ENCODE data around the gene PAPSS2. TPM values are rescaled to one million over a fixed set of nuclear protein-coding genes. Genes with fewer than 3 reads are reported as not detected.
A peak's percentile ranks its signal among the peaks of the same experiment; 100 is the strongest.
"Not testable (repeated sequence)": the region's sequence is repeated elsewhere in the genome, so short reads cannot be mapped to it uniquely, and the experiment has no call there.

Gene PAPSS2
- total RNA-seq, 1 donor from 2014 or later, result 140 TPM

DNA sequence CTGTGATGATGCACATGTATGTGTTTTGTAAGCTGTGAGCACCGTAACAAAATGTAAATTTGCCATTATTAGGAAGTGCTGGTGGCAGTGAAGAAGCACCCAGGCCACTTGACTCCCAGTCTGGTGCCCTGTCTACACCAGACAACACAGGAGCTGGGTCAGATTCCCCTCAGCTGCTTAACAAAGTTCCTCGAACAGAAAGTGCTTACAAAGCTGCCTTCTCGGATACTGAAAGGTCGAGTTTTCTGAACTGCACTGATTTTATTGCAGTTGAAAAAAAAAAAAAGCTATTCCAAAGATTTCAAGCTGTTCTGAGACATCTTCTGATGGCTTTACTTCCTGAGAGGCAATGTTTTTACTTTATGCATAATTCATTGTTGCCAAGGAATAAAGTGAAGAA is 87.2 kb downstream of the PAPSS2 start:
- no peak for DNase-seq (ENCODE audit: low read depth in 2 of 2)

DNA sequence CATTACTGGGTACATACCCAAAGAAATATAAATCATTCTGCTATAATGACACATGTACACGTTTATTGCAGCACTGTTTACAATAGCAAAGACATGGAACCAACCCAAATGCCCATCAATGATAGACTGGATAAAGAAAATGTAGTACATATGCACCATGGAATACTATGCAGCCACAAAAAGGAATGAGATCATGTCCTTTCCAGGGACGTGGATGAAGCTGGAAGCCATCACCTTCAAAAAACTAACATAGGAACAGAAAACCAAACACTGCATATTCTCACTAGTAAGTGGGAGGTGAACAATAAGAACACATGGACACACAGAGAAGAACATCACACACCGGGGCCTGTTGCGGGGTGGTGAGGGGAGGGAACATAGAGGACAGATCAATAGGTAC is 88.6 kb downstream of the PAPSS2 start:
- DNase-seq (ENCODE audit: low read depth in 2 of 2), result not testable (repeated sequence)

DNA sequence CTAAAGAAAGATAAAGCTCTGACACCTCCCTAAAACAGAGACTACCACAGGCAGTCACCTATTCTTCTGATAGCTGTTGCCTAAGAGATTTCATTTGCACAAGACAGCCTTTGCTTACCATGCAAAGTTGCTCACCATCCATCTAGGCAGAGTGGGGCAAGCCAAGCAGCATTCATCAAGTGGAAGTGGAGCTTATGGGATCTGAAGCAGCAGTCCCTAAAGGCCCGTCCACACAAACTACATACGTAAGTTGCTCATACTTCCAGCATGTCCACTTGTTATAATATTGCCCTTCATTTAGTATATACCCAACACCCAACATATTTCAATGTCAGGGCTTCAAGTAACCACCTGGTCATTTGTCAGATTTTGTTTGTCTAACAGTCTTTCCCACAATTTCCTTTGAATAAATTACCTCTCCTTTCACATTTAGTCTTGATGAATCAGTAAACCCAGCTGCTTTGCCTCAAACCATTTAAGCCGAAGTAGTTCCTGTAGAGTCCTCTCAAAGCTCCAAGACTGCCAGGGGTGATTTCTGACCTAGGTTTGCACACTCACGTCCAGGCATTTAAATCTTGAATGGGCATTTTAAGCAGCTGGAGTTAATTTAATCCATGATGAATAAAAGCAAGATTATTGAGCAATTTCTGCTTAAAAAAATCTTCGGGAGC is 90.5 kb downstream of the PAPSS2 start:
- DNase-seq (ENCODE audit: low read depth in 2 of 2), result peak in 1 of 2 donors; percentile 63

DNA sequence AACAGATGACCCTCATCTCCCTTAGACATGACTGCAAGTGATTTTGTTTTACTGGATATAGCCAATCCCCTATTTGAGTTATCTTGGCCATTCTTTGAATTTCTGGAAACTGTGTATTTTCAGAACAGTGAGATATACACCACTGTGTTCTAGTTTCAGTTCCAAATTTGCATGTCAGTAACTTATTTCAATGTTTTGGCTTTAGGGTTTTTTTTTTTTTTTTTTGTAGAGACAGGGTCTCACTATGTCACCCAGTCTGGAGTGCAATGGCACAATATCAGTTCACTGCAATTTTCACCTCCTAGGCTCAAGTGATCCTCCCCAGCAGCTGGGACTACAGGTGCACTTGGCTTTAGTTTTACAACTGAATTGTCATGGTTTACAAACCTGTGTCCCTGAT is 91.1 kb downstream of the PAPSS2 start:
- DNase-seq (ENCODE audit: low read depth in 2 of 2), result no peak

DNA sequence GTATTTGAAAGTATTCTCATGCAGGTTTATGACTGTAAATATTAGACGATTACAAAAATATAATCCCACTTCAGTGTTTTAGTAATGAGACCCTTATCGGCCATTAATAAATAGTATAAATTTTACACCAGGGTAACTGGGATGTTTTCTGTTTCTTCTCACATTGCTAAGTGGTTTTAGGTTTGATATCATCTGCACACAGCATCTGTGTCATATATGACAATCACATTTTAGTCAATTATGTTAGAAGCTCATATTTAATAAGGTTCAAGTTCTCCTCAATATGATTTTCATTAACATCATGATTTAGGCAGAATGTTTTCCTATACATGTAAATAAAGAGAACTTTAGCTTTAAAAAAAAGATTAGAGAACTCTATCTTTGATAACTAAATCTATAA is 91.6 kb downstream of the PAPSS2 start:
- DNase-seq (ENCODE audit: low read depth in 2 of 2), result no peak

DNA sequence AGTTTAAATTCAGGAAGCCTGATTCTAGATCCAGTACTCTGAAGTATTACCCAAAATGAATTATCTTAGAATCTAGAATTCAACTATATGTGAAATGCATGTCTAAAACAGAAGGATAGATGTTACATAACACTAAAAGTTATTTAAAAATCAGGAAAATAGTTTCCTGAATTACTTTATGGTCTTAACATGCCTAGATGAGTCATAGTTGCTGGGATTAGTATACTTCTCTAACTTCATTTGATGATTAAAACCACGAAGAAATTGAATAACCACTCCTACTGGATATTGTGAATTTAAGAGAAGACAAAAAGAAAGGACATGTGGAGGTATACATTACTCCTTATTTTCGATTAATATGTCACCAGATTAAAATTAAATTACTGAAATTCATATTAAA is 92.9 kb downstream of the PAPSS2 start:
- DNase-seq (ENCODE audit: low read depth in 2 of 2), result peak in 1 of 2 donors; percentile 54

DNA sequence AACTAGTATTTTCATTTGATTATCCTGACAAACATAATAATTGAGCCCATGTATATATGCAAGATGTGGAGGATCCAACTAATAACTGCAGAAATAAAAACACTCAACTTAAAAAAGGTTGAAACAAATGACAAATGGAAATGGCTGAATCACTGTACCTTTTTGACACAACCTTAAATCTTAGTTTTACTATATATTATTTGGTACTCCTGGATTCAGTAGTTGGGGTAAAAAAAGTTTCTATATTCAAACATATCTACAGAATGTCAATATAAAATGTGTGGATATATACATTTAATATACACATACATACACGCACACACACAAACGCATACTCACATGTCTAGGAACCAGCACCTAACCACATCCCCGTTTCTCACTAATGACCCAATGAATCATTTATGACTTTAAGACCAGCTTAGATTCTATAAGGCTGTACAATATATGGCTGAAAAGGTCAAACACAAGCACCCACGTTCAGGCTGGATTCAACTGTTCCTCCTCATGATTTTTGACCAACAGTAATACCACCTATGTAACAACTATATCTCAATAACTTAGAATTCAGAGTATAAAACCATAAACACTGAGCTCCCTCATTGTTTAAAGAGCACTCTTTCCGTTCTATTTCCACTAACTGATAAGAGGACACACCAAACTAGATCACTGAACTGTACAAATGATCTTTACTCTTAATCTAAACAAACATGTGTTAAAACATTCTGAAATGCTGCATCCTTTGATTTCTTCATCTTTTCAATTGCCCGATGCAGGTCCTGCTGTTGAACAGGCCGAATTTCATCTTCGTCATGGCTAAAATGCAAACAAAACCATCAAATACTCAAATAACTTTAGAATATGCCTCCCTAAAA is 94.6 kb downstream of the PAPSS2 start:
- DNase-seq (ENCODE audit: low read depth in 2 of 2), result no peak

DNA sequence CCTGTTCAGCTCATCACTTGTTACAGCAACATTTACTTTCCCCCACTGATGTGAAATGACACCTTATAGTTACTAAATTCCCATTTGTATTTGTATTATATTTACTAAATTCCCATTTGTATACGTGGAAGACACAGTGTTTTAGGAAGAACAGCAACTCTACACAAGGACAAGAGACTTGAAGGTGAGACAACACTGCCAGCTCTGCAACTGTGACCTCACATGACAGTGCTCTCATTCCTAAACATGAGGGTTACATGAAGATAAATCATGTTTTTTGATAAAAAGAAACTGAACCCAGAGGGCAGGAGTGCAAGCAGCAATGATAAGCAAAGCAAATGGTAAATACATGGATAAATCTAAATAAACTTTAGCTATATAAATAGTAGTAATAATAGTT is 98.0 kb downstream of the PAPSS2 start:
- no peak for DNase-seq (ENCODE audit: low read depth in 2 of 2)

DNA sequence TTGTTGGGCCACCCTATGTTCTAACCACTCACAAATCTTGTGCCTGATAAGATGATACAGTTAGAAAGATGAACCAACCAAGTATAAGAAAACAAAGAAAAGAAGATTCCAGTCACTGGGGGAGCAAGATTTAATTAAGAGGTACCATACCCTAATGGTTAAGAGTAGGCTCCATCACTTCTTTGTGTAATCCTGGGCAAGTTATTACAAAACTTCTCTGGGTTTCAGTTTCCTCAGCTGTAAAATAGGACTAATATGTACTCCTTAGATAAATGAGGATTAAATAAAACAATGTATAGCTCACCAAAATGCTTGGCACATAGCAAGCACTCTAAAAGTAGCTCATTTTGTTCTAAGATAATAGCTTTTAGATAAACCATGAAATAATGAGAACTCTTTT is 99.9 kb downstream of the PAPSS2 start:
- no peak for DNase-seq (ENCODE audit: low read depth in 2 of 2)

DNA sequence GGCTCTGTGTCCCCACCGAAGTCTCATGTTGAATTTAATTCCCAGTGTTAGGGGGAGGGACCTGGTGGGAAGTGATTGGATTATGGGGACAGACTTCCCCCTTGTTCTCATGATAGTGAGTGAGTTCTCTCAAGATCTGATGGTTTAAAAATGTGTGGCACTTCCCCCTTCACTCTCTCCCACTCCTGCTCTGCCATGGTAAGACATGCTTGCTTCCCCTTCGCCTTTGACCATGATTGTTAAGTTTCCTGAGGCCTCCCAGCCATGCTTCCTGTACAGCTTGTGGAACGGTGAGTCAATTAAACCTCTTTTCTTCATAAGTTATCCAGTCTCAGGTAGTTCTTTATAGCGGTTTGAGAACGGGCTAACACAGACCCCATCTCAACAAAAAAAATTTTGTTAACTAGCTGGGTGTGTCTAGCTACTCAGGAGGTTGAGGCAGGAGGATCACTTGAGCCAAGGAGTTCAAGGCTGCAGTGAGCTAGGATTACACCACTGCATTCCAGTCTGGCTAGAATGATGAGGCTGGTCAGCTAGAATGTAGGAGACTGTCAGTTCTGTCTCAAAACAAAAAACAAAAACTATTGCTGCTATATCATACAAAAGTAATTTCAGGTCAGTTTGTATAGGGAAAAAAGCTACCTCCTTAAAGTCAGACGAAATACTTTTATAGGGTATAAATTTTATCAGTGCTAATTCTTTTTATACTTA is 100.7 kb downstream of the PAPSS2 start:
- peak; percentile 40 to 93 for DNase-seq (ENCODE audit: low read depth in 2 of 2)

DNA sequence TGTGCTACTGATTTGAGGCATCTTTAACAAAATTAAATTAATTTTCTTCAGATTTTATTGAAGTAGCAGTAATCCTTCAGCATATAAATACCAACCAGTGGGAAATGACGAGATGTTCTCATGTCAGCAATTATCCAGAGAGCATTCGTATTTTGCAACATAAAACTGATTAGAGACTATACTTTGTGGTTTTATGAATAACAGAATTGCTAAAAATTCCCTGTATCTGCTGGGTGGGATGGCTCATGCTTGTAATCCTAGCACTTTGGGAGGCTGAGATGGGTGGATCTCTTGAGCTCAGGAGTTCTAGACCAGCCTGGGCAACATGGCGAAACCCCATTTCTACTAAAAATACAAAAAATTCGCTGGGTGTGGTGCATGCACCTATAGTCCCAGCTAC is 101.5 kb downstream of the PAPSS2 start:
- no peak for DNase-seq (ENCODE audit: low read depth in 2 of 2)

DNA sequence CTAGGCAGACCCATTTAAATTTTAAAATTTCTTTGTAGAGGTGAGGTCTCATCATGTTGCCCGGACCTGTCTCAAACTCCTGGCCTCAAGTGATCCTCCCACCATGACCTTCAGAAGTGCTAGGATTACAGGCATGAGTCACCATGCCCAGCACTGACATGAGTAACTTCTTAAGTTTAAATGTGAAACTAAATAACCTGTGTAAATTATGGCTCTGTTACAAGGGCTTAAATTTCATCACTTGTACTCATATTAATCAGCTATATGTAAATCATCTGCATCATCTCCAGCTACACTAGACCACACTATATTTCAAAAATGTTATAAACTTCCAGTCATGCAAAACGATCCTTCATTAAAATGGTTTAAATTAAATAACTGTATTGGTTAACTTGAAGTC is 102.2 kb downstream of the PAPSS2 start:
- DNase-seq (ENCODE audit: low read depth in 2 of 2), result peak in 1 of 2 donors; percentile 84

DNA sequence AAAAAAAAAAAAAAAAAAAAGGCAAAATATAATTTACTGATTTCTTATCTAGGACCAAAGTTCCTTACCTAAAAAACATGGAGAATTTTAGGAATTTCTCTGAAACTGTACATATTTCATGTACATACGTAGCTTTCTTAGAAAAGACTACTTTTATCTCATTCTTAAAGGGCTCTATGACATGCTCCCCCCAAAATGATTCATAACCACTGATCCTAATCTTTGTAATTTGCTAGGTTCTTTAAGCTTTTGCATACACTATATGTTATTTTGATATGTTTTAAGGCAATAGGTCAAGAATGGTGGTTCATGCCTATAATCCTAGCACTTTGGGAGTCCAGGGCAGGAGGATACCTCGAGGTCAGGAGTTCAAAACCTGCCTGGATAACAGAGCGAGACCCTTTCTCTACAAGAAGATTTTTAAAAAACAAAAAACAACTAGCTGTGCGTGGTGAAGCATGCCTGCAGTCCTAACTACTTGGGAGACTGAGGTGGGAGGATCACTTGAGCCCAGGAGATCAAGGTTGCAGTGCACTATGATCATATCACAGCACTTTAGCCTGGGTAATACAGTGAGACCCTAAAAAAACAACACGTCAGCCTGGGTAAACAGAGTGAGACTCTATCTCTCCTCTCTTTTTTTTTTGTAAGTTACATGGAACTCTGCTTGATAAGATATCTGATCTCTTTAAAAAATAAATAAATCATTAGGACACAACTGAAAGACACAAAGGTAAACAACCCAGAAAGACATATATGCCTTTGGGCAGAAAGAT is 103.6 kb downstream of the PAPSS2 start:
- DNase-seq (ENCODE audit: low read depth in 2 of 2), result no peak

DNA sequence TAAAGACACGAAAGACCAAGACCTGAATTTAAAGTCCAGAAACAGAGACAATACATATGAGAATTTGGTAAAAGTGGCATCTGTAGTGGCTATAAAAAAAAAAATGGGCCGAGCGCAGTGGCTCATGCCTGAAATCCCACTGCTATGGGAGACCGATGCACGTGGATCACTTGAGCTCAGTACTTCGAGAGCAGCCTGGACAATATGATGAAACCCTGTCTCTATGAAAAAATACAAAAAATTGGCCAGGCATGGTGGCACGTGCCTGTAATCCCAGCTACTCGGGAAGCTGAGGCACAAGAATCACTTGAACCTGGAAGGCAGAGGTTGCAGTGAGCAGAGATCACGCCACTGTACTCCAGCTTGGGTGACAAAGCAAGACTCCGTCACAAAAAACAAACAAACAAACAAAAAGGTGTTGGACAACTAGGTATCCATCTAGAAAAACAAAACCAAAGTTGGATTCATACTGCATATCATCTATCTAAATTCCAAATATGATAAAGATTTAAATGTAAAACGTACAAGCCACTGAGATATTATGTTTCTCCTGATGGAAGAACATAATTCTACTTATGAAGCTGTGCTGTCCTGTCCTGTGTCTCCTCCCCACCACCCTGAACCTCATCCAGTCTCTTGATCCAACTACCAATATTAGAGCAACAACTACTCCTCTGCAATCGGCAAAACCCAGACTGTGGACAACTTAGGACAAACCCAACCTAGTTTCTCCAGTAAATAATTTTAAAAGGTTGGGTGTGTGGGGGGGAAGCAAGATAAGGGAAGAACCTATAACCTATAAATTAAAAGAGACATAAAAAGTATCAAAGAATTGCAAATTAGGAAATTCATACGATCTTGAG is 104.6 kb downstream of the PAPSS2 start:
- no peak for DNase-seq (ENCODE audit: low read depth in 2 of 2)

DNA sequence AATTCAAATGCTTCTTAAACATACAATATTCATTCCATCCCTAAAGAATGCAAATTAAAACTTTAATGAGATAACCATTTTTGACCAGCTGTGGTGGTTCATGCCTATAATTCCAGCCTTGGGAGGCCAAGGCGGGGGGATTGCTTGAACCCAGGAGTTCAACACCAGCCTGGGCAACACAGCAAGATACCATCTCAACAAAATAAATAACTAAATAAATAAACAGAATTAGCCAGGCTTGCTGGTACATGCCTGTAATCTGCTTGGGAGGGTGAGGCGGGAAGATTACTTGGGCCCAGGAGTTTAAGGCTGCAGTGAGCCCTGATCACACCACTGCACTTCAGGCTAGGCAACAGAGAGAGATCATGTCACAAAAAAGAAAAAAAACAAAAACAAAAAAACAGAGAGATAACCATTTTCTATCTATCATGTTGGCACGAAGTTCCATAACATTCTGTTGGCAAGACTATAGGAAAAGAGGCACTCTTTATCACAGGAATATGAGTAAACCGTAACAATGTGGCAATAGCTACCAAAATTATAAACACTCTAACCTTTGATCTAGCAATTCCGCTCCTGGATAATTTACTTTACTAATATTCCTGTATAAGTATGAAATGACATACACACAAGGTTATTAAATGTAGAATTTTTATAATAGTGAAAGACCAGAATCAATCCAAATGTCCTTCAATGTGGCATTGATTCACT is 106.1 kb downstream of the PAPSS2 start:
- no peak for DNase-seq (ENCODE audit: low read depth in 2 of 2)

DNA sequence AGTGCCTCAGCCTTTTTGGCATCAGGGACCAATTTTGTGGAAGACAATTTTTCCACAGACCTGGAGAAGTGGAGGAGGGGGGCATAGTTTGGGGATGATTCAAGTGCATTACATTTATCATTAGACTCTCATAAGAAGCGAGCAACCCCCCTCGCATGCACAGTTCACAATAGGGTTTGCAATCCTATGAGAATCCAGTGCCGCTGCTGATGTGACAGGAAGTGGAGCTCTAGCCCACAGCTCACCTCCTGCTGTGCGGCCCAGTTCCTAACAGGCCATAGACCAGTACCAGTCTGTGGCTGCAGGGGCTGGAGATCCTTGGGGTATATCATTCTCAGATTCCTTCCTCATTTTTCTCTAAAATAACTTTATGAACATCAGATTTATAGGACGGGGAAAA is 107.6 kb downstream of the PAPSS2 start:
- peak in 1 of 2 donors; percentile 7 for DNase-seq (ENCODE audit: low read depth in 2 of 2)

DNA sequence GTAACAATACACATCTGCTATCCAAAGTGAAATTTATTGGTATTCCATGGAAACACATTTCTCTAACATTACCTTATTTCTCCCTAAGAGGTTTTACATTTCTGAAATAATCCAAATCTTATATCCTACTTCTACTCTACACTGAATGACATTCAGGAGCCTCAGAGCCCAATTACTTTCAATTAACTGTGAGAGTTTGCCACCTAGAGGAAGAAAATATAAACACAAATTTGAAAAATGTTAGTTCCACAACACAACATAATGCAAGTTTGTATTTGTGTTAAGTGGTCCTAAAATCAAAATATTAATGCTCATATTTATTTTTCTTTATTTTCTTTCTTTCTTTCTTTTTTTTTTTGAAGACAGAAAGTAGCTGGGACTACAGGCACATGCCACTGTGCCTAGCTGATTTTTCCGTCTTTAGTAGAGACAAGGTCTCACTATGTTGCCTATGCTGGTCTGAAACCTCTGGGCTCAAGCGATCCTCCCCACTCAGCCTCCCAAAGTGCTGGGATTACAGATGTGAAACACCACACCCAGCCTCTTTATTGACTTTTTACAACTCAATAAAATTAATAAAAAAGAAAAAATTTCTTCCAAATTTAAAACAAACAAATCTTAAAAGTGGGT is 112.3 kb downstream of the PAPSS2 start:
- peak; percentile 53 for DNase-seq (ENCODE audit: low read depth in 2 of 2)

DNA sequence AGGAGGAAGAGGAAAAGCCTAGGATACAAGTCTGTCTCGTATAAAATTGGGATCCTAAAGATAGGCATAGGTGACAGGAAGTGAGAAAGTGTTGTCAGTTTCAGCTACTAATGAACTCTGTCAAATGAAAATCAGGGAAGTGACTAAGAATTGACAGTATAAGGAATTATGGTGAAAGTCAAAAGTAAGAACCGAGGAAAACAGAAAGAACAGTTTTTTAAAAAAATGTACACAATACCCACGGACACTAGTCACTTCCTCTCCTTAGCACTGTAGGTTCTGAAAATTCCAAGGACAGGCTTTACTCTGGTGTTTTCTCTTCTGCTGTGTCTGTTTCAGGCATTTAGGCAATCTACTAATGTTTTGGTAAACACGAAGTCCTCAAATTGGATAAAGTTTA is 116.1 kb downstream of the PAPSS2 start:
- DNase-seq (ENCODE audit: low read depth in 2 of 2), result peak; percentile 12 to 75

DNA sequence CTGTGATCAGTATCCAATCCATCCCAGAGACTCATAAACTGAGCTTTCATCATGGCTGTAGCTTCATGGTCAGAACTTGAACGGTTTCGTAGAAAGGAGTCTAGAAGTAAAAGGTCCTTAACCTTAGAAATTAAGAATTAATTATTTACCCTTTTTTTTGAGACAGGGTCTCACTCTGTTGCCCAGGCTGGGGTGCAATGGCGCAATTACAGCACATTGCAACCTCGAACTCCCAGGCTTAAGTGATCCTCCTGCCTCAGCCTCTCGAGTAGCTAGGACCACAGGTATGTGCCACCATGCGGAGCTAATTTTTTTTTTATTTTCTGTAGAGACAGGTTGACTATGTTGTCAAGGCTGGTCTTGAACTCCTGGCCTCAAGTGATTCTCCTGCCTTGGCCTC is 116.7 kb downstream of the PAPSS2 start:
- DNase-seq (ENCODE audit: low read depth in 2 of 2), result no peak

Measured in lung microvascular endothelial cell (primary cell).